ENCODE results near the gene YIPF5. TPM values are rescaled to one million over a fixed set of nuclear protein-coding genes. Genes with fewer than 3 reads are reported as not detected.

YIPF5 gene
- total RNA-seq, 1 donor from 2014 or later: 44.7 TPM

GRCh38 chr5:144144956-144145751 lies 25.3 kb downstream of the YIPF5 start:
- DNase-seq (ENCODE audit: low spot score, unreplicated experiment): no peak
- no peak for TF ChIP-seq CTCF (IDR thresholded peaks at IDR 0.05; ENCODE audit: unreplicated experiment)
- peaks cover 6% of the 10 kb centered on the region for H3K27me3 Mint-ChIP-seq
- no peak overlapping the region for H3K27ac Mint-ChIP-seq
- no peaks in the 10 kb centered on the region for H3K36me3 Mint-ChIP-seq (ENCODE audit: insufficient read depth)
- H3K4me1 Mint-ChIP-seq (ENCODE audit: low read depth): peaks cover 8% of the 10 kb centered on the region
- H3K9me3 Mint-ChIP-seq (ENCODE audit: low read depth): no peaks in the 10 kb centered on the region
- H3K4me3 Mint-ChIP-seq (ENCODE audit: low read depth): no peak overlapping the region

- H3K27me3 Mint-ChIP-seq: peaks cover 6% of the 10 kb centered on the region
- no peak overlapping the region for H3K4me3 Mint-ChIP-seq (ENCODE audit: low read depth)
- no peak for TF ChIP-seq CTCF (IDR thresholded peaks at IDR 0.05; ENCODE audit: unreplicated experiment)
- H3K27ac Mint-ChIP-seq: no peak overlapping the region
- no peaks in the 10 kb centered on the region for H3K9me3 Mint-ChIP-seq (ENCODE audit: low read depth)
- H3K4me1 Mint-ChIP-seq (ENCODE audit: low read depth): peaks cover 8% of the 10 kb centered on the region
- no peaks in the 10 kb centered on the region for H3K36me3 Mint-ChIP-seq (ENCODE audit: insufficient read depth)
- DNase-seq (ENCODE audit: low spot score, unreplicated experiment): no peak
These were observed 26.8 kb downstream of the YIPF5 start for GRCh38 chr5:144143625-144144024.

GRCh38 chr5:144142824-144143162 lies 27.7 kb downstream of the YIPF5 start:
- no peak overlapping the region for H3K4me3 Mint-ChIP-seq (ENCODE audit: low read depth)
- peaks cover 8% of the 10 kb centered on the region for H3K4me1 Mint-ChIP-seq (ENCODE audit: low read depth)
- no peak overlapping the region for H3K27ac Mint-ChIP-seq
- H3K27me3 Mint-ChIP-seq: peaks cover 6% of the 10 kb centered on the region
- no peak for TF ChIP-seq CTCF (IDR thresholded peaks at IDR 0.05; ENCODE audit: unreplicated experiment)
- no peaks in the 10 kb centered on the region for H3K36me3 Mint-ChIP-seq (ENCODE audit: insufficient read depth)
- no peaks in the 10 kb centered on the region for H3K9me3 Mint-ChIP-seq (ENCODE audit: low read depth)
- DNase-seq (ENCODE audit: low spot score, unreplicated experiment): no peak

- TF ChIP-seq CTCF (IDR thresholded peaks at IDR 0.05; ENCODE audit: unreplicated experiment): peak; percentile 75
- Mint-ChIP-seq H3K4me3 (ENCODE audit: low read depth) (no peak overlapping the region), H3K9me3 (ENCODE audit: low read depth) (no peaks in the 10 kb centered on the region), H3K27ac (no peak overlapping the region), H3K27me3 (peaks cover 6% of the 10 kb centered on the region), H3K4me1 (ENCODE audit: low read depth) (peaks cover 8% of the 10 kb centered on the region), H3K36me3 (ENCODE audit: insufficient read depth) (no peaks in the 10 kb centered on the region)
- DNase-seq (ENCODE audit: low spot score, unreplicated experiment): no peak
These were observed 28.2 kb downstream of the YIPF5 start for GRCh38 chr5:144142139-144142823.

GRCh38 chr5:144141585-144141984 lies 28.9 kb downstream of the YIPF5 start:
- Mint-ChIP-seq H3K27ac (no peak overlapping the region), H3K4me1 (ENCODE audit: low read depth) (peaks cover 8% of the 10 kb centered on the region), H3K4me3 (ENCODE audit: low read depth) (no peak overlapping the region), H3K9me3 (ENCODE audit: low read depth) (no peaks in the 10 kb centered on the region), H3K36me3 (ENCODE audit: insufficient read depth) (no peaks in the 10 kb centered on the region), H3K27me3 (peaks cover 6% of the 10 kb centered on the region)
- TF ChIP-seq CTCF (IDR thresholded peaks at IDR 0.05; ENCODE audit: unreplicated experiment): no peak
- DNase-seq (ENCODE audit: low spot score, unreplicated experiment): no peak
